Peyer's patch (tissue), 4 donors: ENCODE data around the gene UVRAG. TPM values are rescaled to one million over a fixed set of nuclear protein-coding genes. Genes with fewer than 3 reads are reported as not detected.

Experiments
- DNase-seq, 3 donors: peaks; one replicate each; pipeline ENCODE4 v3.0.0-alpha.2; 2017 to 2019
- H3K27ac ChIP-seq, 4 donors: fragments of 200-600 bp; sonication (generic); one replicate each; pipeline ENCODE4 v1.5.1; 2016 to 2019
- H3K27me3 ChIP-seq, 2 donors: fragments of 200-600 bp; sonication (generic); one replicate each; pipeline ENCODE4 v1.5.1; 2019
- H3K36me3 ChIP-seq, 3 donors: fragments of 200-600 bp; sonication (generic); one replicate each; pipeline ENCODE4 v1.5.1; 2016 to 2019
- H3K4me1 ChIP-seq, 4 donors: fragments of 200-600 bp; sonication (generic); one replicate each; pipeline ENCODE4 v1.5.1; 2016 to 2019
- H3K4me3 ChIP-seq, 4 donors: fragments of 200-600 bp; sonication (generic); 1 replicate in 3 of 4; 2 replicates in 1 of 4; pipeline ENCODE4 v1.5.1; 2016 to 2019; ENCODE audit warnings: mild to moderate bottlenecking in 1 of 4
- H3K9me3 ChIP-seq, 4 donors: fragments of 200-600 bp; sonication (generic); one replicate each; pipeline ENCODE4 v1.5.1; 2016 to 2019; ENCODE audit warnings: mild to moderate bottlenecking in 1 of 4
- POLR2A ChIP-seq, 2 donors: fragments of 450-650 bp; IDR thresholded peaks; one replicate each; pipeline ENCODE4 v1.5.1; 2017; ENCODE audit warnings: antibody characterized with exemption in 2 of 2, mild to moderate bottlenecking in 2 of 2, moderate library complexity in 2 of 2
- total RNA-seq, 4 donors: library from RNA; depleted of rRNA; stranded (reverse); fragments of >200 nt; gene quantifications; one replicate each; pipeline ENCODE4 v1.1.0, GENCODE V29; 2016
- TF ChIP-seq, protein P1 (sequence below), 6 experiments: fragments of 450-650 bp in 4 of 6; fragments of 200-600 bp in 2 of 6; sonication (generic) in 1 of 6; IDR thresholded peaks; one replicate each; pipeline ENCODE4 v1.5.1; 2017 to 2019; ENCODE audit warnings: antibody characterized with exemption in 6 of 6, mild to moderate bottlenecking in 3 of 6, moderate library complexity in 1 of 6

The UVRAG gene
- total RNA-seq, 4 donors from 2014 or later = 13.8 to 64.4 (median 22.1) TPM

DNA sequence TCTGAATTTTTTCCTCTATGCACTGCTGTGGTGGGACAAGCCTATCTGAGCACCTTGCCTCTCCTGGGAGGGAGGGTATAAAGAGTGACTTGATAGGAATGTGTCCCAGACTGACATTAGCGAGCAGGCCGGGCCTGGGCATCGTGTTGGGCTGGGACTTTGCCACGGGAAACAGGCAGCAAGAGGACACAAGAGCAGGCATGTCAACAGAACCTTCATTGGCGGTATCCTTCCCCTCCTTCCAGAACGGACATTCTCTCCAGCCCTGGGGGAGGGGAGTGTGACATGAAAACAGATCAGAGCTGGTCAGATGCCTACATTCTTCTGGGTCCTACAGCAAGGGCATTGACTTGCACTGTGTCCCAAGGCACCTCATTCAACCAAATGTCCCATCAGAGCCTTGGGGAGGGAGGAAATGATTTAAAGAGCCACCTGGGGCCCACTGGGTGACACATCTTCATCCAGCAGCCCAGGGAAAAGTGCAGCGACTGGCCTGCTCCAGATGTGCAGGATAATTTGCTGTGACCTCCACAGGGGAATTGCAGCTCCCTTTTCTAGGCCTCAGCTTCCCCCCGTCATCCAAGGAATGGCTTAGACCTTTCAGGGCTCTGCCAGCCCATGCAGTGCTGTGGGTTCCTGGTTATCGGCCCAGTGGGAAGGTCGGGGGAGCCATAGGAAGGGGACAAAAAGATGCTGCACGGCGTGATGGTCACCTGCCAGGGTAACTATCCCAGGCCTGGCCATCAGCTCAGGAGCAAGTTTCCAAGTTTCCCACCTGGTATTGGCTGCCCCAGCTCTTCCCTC, 21.8 kb upstream of the UVRAG start:
- no peaks in the 10 kb centered on the region for H3K27me3 ChIP-seq
- no peak overlapping the region for H3K27ac ChIP-seq
- H3K9me3 ChIP-seq = no peaks in the 10 kb centered on the region
- H3K36me3 ChIP-seq = no peaks in the 10 kb centered on the region
- no peaks in the 10 kb centered on the region for H3K4me1 ChIP-seq
- DNase-seq = no peak
- TF ChIP-seq, protein P1, sequence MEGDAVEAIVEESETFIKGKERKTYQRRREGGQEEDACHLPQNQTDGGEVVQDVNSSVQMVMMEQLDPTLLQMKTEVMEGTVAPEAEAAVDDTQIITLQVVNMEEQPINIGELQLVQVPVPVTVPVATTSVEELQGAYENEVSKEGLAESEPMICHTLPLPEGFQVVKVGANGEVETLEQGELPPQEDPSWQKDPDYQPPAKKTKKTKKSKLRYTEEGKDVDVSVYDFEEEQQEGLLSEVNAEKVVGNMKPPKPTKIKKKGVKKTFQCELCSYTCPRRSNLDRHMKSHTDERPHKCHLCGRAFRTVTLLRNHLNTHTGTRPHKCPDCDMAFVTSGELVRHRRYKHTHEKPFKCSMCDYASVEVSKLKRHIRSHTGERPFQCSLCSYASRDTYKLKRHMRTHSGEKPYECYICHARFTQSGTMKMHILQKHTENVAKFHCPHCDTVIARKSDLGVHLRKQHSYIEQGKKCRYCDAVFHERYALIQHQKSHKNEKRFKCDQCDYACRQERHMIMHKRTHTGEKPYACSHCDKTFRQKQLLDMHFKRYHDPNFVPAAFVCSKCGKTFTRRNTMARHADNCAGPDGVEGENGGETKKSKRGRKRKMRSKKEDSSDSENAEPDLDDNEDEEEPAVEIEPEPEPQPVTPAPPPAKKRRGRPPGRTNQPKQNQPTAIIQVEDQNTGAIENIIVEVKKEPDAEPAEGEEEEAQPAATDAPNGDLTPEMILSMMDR (IDR thresholded peaks at IDR 0.05) = no peak
- TF ChIP-seq POLR2A (IDR thresholded peaks at IDR 0.05) = no peak
- no peak overlapping the region for H3K4me3 ChIP-seq

- Histone ChIP-seq H3K4me1 (no peaks in the 10 kb centered on the region), H3K27ac (no peak overlapping the region), H3K4me3 (no peak overlapping the region), H3K36me3 (no peaks in the 10 kb centered on the region), H3K9me3 (no peaks in the 10 kb centered on the region), H3K27me3 (no peaks in the 10 kb centered on the region)
- TF ChIP-seq POLR2A (IDR thresholded peaks at IDR 0.05) = no peak
- no peak for DNase-seq
These were observed 21.0 kb upstream of the UVRAG start for GRCh38 chr11:75793966-75794365.

GRCh38 chr11:75795276-75796090, 19.5 kb upstream of the UVRAG start:
- H3K27me3 ChIP-seq = no peaks in the 10 kb centered on the region
- TF ChIP-seq, protein P1 (IDR thresholded peaks at IDR 0.05) = no peak
- no peak for TF ChIP-seq POLR2A (IDR thresholded peaks at IDR 0.05)
- no peaks in the 10 kb centered on the region for H3K36me3 ChIP-seq
- no peaks in the 10 kb centered on the region for H3K4me1 ChIP-seq
- H3K27ac ChIP-seq = no peak overlapping the region
- H3K9me3 ChIP-seq = no peaks in the 10 kb centered on the region
- DNase-seq = peak in 1 of 3 donors; percentile 16
- H3K4me3 ChIP-seq = no peak overlapping the region

GRCh38 chr11:75796091-75796435, 18.9 kb upstream of the UVRAG start:
- no peak overlapping the region for H3K4me3 ChIP-seq
- TF ChIP-seq POLR2A (IDR thresholded peaks at IDR 0.05) = no peak
- TF ChIP-seq, protein P1 (IDR thresholded peaks at IDR 0.05) = no peak
- H3K36me3 ChIP-seq = no peaks in the 10 kb centered on the region
- no peak for DNase-seq
- no peaks in the 10 kb centered on the region for H3K4me1 ChIP-seq
- H3K27ac ChIP-seq = no peak overlapping the region
- no peaks in the 10 kb centered on the region for H3K27me3 ChIP-seq
- H3K9me3 ChIP-seq = no peaks in the 10 kb centered on the region

DNA sequence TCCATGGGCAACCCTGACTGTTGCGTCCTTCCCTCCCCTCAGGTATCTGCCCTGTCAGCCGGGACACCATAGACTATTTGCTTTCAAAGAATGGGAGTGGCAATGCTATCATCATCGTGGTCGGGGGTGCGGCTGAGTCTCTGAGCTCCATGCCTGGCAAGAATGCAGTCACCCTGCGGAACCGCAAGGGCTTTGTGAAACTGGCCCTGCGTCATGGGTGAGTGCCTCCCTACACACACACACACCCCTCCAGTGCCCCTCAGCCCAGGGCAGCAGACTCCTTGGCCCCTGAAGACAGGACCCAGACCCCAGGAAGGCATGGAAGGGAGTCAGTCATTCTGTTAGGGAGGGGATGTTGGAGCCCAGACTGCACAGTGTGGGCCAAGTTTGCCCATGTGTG, 17.9 kb upstream of the UVRAG start:
- H3K36me3 ChIP-seq = no peaks in the 10 kb centered on the region
- H3K4me1 ChIP-seq = no peaks in the 10 kb centered on the region
- DNase-seq = no peak
- H3K27ac ChIP-seq = no peak overlapping the region
- no peaks in the 10 kb centered on the region for H3K27me3 ChIP-seq
- no peak overlapping the region for H3K4me3 ChIP-seq
- no peaks in the 10 kb centered on the region for H3K9me3 ChIP-seq
- TF ChIP-seq POLR2A (IDR thresholded peaks at IDR 0.05) = no peak
- TF ChIP-seq, protein P1 (IDR thresholded peaks at IDR 0.05) = no peak

- Histone ChIP-seq H3K36me3 (no peaks in the 10 kb centered on the region), H3K27ac (no peak overlapping the region), H3K9me3 (no peaks in the 10 kb centered on the region), H3K4me1 (no peaks in the 10 kb centered on the region), H3K27me3 (no peaks in the 10 kb centered on the region), H3K4me3 (no peak overlapping the region)
- no peak for DNase-seq
- no peak for TF ChIP-seq POLR2A (IDR thresholded peaks at IDR 0.05)
- TF ChIP-seq, protein P1 (IDR thresholded peaks at IDR 0.05) = no peak
These were observed 17.2 kb upstream of the UVRAG start for GRCh38 chr11:75797792-75798191.
